HL-60 (cell line): ENCODE data around the gene HYAL3.

Experiments used
- DNase-seq, 2 experiments: peaks; one replicate each; pipeline ENCODE4 v3.0.0-alpha.2; 2010 to 2020; ENCODE audit warnings: low read depth in 1 of 2, low spot score in 1 of 2
- H3K27ac ChIP-seq: fragments of 250-450 bp; sonication (Bioruptor Pico); replicated peaks from 2 replicates; pipeline ENCODE4 v1.5.1; 2020; ENCODE audit warnings: mild to moderate bottlenecking, moderate library complexity
- H3K27me3 ChIP-seq: fragments of 250-450 bp; sonication (Bioruptor Pico); 2 replicates; pipeline ENCODE4 v1.5.1; 2021; ENCODE audit warnings: mild to moderate bottlenecking, moderate library complexity; ENCODE audit not compliant: insufficient read depth, poor library complexity, severe bottlenecking
- H3K4me3 ChIP-seq: replicated peaks from 2 replicates; pipeline ENCODE4 v1.5.1; 2011; ENCODE audit warnings: mild to moderate bottlenecking, control low read depth, low read length; ENCODE audit not compliant: insufficient read depth
- GABPA ChIP-seq: IDR thresholded peaks from 2 replicates; pipeline ENCODE4 v1.6.1; 2012; ENCODE audit warnings: low read depth
- POLR2AphosphoS5 ChIP-seq: IDR thresholded peaks from 2 replicates; pipeline ENCODE4 v1.6.1; 2012; ENCODE audit warnings: low read depth
- SPI1 ChIP-seq: IDR thresholded peaks from 2 replicates; pipeline ENCODE4 v1.6.1; 2012; ENCODE audit warnings: low read depth, mild to moderate bottlenecking, borderline replicate concordance
- TF ChIP-seq, protein P1 (sequence below): IDR thresholded peaks from 2 replicates; pipeline ENCODE4 v1.6.1; 2012; ENCODE audit warnings: low read depth; ENCODE audit not compliant: insufficient replicate concordance
- TF ChIP-seq, protein P2 (sequence below): IDR thresholded peaks from one replicate; pipeline ENCODE4 v1.5.1; 2011; ENCODE audit warnings: low read length, control low read depth, inconsistent platforms; ENCODE audit not compliant: insufficient read depth

The HYAL3 gene

DNA sequence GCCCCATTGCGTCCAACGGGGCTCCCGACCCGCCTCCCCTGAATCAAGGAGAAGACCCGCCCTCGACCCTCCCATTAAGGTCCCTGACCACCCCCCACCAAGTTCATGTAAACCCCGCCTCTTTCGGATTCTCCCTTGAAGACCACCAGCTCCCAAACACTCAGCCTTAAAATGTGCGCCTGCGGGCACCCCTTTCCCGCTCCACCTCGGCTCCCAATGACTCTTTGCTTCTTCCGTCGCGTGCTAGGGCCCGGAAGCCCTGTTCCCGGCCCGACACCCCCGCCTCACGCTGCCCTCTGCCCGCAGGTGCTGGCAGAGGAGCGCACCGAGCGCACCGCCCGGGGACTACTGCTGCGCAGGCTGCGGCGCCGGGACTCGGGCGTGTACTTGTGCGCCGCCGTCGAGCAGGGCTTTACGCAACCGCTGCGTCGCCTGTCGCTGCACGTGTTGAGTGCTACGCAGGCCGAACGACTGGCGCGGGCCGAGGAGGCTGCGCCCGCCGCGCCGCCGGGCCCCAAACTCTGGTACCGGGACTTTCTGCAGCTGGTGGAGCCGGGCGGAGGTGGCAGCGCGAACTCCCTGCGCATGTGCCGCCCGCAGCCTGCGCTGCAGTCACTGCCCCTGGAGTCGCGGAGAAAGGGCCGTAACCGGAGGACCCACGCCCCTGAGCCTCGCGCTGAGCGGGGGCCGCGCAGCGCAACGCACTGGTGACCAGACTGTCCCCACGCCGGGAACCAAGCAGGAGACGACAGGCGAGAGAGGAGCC is 23.0 kb downstream of the HYAL3 start:
- H3K4me3 ChIP-seq: no peak overlapping the region
- DNase-seq: peak in 1 of 2 experiments; percentile 33
- H3K27me3 ChIP-seq: peaks cover 34% of the 10 kb centered on the region
- no peak for TF ChIP-seq SPI1
- TF ChIP-seq GABPA: no peak
- TF ChIP-seq, protein P1, sequence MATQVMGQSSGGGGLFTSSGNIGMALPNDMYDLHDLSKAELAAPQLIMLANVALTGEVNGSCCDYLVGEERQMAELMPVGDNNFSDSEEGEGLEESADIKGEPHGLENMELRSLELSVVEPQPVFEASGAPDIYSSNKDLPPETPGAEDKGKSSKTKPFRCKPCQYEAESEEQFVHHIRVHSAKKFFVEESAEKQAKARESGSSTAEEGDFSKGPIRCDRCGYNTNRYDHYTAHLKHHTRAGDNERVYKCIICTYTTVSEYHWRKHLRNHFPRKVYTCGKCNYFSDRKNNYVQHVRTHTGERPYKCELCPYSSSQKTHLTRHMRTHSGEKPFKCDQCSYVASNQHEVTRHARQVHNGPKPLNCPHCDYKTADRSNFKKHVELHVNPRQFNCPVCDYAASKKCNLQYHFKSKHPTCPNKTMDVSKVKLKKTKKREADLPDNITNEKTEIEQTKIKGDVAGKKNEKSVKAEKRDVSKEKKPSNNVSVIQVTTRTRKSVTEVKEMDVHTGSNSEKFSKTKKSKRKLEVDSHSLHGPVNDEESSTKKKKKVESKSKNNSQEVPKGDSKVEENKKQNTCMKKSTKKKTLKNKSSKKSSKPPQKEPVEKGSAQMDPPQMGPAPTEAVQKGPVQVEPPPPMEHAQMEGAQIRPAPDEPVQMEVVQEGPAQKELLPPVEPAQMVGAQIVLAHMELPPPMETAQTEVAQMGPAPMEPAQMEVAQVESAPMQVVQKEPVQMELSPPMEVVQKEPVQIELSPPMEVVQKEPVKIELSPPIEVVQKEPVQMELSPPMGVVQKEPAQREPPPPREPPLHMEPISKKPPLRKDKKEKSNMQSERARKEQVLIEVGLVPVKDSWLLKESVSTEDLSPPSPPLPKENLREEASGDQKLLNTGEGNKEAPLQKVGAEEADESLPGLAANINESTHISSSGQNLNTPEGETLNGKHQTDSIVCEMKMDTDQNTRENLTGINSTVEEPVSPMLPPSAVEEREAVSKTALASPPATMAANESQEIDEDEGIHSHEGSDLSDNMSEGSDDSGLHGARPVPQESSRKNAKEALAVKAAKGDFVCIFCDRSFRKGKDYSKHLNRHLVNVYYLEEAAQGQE: no peak
- TF ChIP-seq, protein P2, sequence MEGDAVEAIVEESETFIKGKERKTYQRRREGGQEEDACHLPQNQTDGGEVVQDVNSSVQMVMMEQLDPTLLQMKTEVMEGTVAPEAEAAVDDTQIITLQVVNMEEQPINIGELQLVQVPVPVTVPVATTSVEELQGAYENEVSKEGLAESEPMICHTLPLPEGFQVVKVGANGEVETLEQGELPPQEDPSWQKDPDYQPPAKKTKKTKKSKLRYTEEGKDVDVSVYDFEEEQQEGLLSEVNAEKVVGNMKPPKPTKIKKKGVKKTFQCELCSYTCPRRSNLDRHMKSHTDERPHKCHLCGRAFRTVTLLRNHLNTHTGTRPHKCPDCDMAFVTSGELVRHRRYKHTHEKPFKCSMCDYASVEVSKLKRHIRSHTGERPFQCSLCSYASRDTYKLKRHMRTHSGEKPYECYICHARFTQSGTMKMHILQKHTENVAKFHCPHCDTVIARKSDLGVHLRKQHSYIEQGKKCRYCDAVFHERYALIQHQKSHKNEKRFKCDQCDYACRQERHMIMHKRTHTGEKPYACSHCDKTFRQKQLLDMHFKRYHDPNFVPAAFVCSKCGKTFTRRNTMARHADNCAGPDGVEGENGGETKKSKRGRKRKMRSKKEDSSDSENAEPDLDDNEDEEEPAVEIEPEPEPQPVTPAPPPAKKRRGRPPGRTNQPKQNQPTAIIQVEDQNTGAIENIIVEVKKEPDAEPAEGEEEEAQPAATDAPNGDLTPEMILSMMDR: no peak
- TF ChIP-seq POLR2AphosphoS5: no peak
- no peak overlapping the region for H3K27ac ChIP-seq

DNA sequence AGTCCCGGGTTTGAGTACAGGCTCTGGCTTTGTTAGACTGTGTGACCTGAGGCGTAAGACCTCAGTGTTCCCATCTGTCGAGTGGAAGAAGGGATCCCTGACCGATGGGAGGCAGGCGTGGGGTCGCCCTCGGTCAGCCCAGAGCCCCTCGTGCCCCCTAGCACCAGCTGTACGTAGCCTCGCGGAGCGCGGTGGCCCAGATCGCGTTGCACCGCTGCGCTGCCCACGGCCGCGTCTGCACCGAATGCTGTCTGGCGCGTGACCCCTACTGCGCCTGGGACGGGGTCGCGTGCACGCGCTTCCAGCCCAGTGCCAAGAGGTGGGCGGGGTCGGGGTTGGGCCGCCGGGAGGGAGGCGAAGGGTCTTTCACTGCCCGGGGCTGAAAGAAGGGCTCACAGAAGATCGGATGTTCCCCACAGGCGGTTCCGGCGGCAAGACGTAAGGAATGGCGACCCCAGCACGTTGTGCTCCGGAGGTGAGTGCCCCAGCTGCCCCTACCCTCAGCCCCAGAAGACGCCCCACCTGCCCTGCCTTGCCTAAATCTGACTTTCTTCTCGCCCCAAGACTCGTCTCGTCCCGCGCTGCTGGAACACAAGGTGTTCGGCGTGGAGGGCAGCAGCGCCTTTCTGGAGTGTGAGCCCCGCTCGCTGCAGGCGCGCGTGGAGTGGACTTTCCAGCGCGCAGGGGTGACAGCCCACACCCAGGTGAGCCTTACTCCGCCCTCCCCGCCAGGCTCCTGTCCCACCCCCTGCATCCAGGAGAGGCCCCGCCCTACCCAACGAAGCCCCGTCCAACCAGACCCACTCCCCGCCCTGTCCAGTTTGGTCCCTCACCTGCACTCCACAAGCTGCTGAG is 23.8 kb downstream of the HYAL3 start:
- no peak overlapping the region for H3K27ac ChIP-seq
- H3K4me3 ChIP-seq: no peak overlapping the region
- peaks cover 34% of the 10 kb centered on the region for H3K27me3 ChIP-seq
- TF ChIP-seq, protein P1: no peak
- TF ChIP-seq, protein P2: no peak
- TF ChIP-seq SPI1: no peak
- no peak for TF ChIP-seq GABPA
- TF ChIP-seq POLR2AphosphoS5: no peak
- no peak for DNase-seq

DNA sequence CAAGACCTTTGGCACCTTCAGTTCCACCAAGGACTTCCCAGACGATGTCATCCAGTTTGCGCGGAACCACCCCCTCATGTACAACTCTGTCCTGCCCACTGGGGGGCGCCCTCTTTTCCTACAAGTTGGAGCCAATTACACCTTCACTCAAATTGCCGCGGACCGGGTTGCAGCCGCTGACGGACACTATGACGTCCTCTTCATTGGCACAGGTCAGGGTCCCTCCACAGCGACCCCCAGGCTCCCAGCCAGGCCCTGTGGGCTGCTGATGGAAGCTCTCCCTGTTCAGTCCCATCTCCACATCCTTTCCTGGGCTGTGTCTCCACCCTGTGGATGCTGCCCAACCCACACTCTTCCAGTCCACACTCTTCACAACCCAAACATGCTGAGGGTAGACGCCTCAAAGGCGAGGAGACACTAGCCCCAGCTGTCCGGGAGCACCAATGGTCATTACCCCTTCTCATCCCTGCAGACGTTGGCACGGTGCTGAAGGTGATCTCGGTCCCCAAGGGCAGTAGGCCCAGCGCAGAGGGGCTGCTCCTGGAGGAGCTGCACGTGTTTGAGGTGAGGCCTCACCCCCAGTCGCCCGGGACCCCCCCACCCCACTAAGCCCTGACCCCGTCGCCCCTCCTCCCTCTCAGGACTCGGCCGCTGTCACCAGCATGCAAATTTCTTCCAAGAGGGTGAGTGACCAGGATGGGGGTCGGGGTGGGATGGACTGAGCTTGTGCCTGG is 24.7 kb downstream of the HYAL3 start:
- H3K27ac ChIP-seq: no peak overlapping the region
- no peak overlapping the region for H3K4me3 ChIP-seq
- peaks cover 34% of the 10 kb centered on the region for H3K27me3 ChIP-seq
- DNase-seq: peak in 1 of 2 experiments; percentile 79
- TF ChIP-seq GABPA: no peak
- TF ChIP-seq, protein P2: peak; percentile 83
- no peak for TF ChIP-seq SPI1
- TF ChIP-seq, protein P1: no peak
- no peak for TF ChIP-seq POLR2AphosphoS5
